ENCODE measurements around the gene FBXO15.
A peak's percentile ranks its signal among the peaks of the same experiment; 100 is the strongest.

FBXO15 gene

DNA sequence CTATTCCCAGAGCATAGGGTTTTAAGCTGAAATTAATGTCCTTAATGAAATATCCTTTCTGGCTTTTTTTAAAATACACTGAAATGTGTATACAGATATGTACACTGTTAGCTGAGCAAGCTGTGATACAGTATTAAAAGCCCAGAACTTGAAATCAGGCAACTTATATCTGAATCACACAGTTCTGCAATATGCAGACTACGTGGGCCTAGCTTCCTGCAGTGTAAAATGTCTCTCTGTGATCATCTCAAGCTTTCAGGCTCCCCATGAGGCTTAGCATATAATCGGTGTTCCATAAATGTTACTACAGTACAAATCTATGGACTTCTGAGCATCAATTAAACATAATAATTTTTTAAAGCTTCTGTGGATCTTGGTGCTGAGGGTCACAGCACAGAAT, 8.2 kb downstream of the FBXO15 start:
- in situ Hi-C loops (cut with HindIII; ENCODE audit: low pct_ligation_motif_present, low sequenced_read_pairs) = no loop called here
- DNase-seq = no peak
- Histone ChIP-seq H3K36me3 (replicated peaks) (no peaks in the 10 kb centered on the region), H3K27ac (peak overlapping the region; percentile 42), H3K4me3 (ENCODE audit: low read depth, low read length) (no peak overlapping the region), H3K27me3 (replicated peaks) (no peaks in the 10 kb centered on the region)
- TF ChIP-seq CTCF (IDR thresholded peaks at IDR 0.05; ENCODE audit: low read depth, low read length, missing control alignments) = no peak

DNA sequence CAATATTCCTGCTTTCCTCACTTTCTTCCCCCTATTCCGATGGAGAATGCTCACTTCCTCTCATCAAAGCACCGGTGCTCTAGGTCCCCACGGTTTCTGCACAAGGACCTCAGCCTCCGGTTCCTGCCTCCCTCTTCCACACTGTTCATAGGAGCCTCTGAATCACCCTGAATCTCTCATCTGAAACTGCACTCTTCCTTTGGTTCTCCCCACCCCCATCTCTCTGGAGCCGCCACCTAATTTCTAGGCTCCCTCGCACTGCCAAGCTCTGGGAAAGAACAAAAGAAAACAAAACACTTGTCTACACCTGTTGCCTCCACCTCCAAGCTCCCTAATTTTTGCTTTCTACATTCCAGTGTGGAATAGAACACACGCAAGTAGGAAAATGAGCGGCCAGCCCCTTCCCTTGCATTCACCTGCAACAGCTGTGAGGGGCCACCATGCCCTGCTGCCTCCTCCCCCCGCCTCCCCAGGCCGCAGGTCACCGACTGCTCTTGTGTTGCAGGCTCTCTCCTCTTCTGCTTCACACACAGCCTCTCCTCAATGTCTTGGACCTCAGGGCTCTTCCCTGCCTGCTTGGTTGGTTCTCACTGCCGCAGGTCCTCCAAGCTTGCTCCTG, 9.6 kb downstream of the FBXO15 start:
- Histone ChIP-seq H3K36me3 (replicated peaks) (no peaks in the 10 kb centered on the region), H3K27ac (no peak overlapping the region), H3K27me3 (replicated peaks) (no peaks in the 10 kb centered on the region), H3K4me3 (ENCODE audit: low read depth, low read length) (no peak overlapping the region)
- in situ Hi-C loops (cut with HindIII; ENCODE audit: low pct_ligation_motif_present, low sequenced_read_pairs) = no loop called here
- no peak for TF ChIP-seq CTCF (IDR thresholded peaks at IDR 0.05; ENCODE audit: low read depth, low read length, missing control alignments)
- no peak for DNase-seq

- in situ Hi-C loops (cut with HindIII; ENCODE audit: low pct_ligation_motif_present, low sequenced_read_pairs) = no loop called here
- Histone ChIP-seq H3K27ac (no peak overlapping the region), H3K4me3 (ENCODE audit: low read depth, low read length) (no peak overlapping the region), H3K27me3 (replicated peaks) (no peaks in the 10 kb centered on the region), H3K36me3 (replicated peaks) (no peaks in the 10 kb centered on the region)
- no peak for DNase-seq
- no peak for TF ChIP-seq CTCF (IDR thresholded peaks at IDR 0.05; ENCODE audit: low read depth, low read length, missing control alignments)
These were observed 15.4 kb downstream of the FBXO15 start for GRCh38 chr18:74132201-74132600.

GRCh38 chr18:74131124-74131523, 16.5 kb downstream of the FBXO15 start:
- no peak for TF ChIP-seq CTCF (IDR thresholded peaks at IDR 0.05; ENCODE audit: low read depth, low read length, missing control alignments)
- no peak for DNase-seq
- Histone ChIP-seq H3K27me3 (replicated peaks) (no peaks in the 10 kb centered on the region), H3K27ac (no peak overlapping the region), H3K4me3 (ENCODE audit: low read depth, low read length) (no peak overlapping the region), H3K36me3 (replicated peaks) (no peaks in the 10 kb centered on the region)
- in situ Hi-C loops (cut with HindIII; ENCODE audit: low pct_ligation_motif_present, low sequenced_read_pairs) = no loop called here

GRCh38 chr18:74128159-74128558, 19.5 kb downstream of the FBXO15 start:
- Histone ChIP-seq H3K36me3 (replicated peaks) (no peaks in the 10 kb centered on the region), H3K4me3 (ENCODE audit: low read depth, low read length) (no peak overlapping the region), H3K27ac (no peak overlapping the region), H3K27me3 (replicated peaks) (no peaks in the 10 kb centered on the region)
- TF ChIP-seq CTCF (IDR thresholded peaks at IDR 0.05; ENCODE audit: low read depth, low read length, missing control alignments) = no peak
- in situ Hi-C loops (cut with HindIII; ENCODE audit: low pct_ligation_motif_present, low sequenced_read_pairs) = no loop called here
- DNase-seq = no peak
